ENCODE measurements around the gene SASH1.

- TF ChIP-seq GATA2 (IDR thresholded peaks at IDR 0.05; ENCODE audit: low read depth, low read length) (no peak), GATA3 (IDR thresholded peaks at IDR 0.05; ENCODE audit: low read depth, low read length) (no peak)
Observed at GRCh38 chr6:148543540-148543939, 200.9 kb downstream of the SASH1 start.

Data from SH-SY5Y (cell line).